HFF-Myc (cell line): ENCODE data around the gene LAPTM4A.
"Not testable (repeated sequence)": the region's sequence is repeated elsewhere in the genome, so short reads cannot be mapped to it uniquely, and the experiment has no call there.

ENCODE experiments used
- DNase-seq: peaks from one replicate; pipeline ENCODE4 v3.0.0-alpha.2; 2011; ENCODE audit warnings: low read depth; ENCODE audit errors: extremely low read depth
- H3K4me3 ChIP-seq: replicated peaks from 2 replicates; pipeline ENCODE4 v1.5.1; 2011; ENCODE audit warnings: low read depth, mild to moderate bottlenecking, control low read depth, low read length
- TF ChIP-seq, protein P1 (sequence below): IDR thresholded peaks from 2 replicates; pipeline ENCODE4 v1.5.1; 2012; ENCODE audit warnings: mild to moderate bottlenecking, low read depth, low read length, control low read depth; ENCODE audit errors: missing control alignments

The LAPTM4A gene

DNA sequence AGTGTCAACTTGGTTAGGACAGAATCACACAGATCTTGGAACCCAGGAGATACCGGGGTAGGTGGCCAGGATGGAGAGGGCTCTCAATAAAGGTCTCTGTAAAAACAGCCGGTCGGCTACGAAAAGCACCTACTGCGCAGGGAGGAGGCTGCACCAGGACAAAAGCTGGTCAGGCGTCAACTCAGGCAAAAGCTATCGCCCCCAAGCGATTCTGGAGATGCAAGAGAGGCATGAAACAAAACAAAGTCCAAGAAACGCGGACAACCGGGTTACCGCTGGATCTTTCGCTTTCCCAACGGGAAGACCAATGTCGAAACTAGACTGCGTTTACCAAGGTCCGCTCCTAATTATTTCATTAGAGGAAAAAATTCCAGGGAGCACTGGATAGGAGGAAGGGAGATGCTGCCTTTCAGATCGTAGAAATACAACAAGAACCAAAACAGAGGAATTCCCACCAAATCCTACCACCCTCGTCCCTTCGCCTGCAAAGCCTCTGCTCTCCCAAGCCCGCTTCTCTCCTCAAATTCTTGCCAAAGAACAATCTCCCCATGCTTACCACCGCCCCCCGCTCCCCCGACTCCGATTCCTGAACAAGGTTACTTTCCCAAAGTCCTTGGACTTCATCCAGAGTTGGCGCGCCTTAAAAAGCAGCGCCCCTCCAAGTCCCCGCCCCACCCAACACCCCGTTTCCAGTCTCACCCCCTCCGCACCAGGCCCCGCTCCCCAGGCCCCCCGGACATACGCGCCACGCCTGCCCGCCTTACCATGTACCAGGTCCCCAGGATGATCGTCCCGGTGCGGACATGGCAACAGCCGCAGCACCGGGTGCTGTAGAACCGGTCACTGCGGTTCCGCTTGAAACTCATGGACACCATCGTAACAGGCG is 539 bp downstream of the LAPTM4A start:
- peak overlapping the region; percentile 67 for H3K4me3 ChIP-seq
- TF ChIP-seq, protein P1, sequence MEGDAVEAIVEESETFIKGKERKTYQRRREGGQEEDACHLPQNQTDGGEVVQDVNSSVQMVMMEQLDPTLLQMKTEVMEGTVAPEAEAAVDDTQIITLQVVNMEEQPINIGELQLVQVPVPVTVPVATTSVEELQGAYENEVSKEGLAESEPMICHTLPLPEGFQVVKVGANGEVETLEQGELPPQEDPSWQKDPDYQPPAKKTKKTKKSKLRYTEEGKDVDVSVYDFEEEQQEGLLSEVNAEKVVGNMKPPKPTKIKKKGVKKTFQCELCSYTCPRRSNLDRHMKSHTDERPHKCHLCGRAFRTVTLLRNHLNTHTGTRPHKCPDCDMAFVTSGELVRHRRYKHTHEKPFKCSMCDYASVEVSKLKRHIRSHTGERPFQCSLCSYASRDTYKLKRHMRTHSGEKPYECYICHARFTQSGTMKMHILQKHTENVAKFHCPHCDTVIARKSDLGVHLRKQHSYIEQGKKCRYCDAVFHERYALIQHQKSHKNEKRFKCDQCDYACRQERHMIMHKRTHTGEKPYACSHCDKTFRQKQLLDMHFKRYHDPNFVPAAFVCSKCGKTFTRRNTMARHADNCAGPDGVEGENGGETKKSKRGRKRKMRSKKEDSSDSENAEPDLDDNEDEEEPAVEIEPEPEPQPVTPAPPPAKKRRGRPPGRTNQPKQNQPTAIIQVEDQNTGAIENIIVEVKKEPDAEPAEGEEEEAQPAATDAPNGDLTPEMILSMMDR, result no peak
- DNase-seq, result peak; percentile 48

DNA sequence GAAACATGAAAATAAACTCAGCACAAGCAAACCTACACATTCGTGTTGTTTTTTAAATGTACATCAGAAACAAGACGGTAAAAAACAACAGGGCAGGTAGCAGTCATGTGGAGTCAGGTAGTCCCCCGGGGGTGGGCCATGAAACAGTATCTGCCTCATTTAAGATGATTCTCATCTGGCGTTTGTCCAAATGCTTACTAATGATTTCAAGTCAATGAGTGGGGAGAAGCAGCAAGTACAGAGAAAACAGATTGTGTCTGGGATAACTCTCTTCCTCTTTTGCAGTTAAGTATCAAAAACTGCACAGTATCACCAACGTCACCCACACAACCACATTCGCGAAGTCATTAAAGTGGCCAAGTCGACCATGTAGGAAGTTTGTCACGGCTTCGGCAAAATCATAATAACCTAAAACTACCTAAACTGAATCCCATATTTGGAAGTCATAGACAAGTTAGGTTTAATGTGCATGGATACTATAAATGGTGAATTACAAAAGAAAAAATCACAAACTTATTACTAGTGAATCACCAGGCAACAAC is 1.3 kb downstream of the LAPTM4A start:
- TF ChIP-seq, protein P1, result no peak

DNA sequence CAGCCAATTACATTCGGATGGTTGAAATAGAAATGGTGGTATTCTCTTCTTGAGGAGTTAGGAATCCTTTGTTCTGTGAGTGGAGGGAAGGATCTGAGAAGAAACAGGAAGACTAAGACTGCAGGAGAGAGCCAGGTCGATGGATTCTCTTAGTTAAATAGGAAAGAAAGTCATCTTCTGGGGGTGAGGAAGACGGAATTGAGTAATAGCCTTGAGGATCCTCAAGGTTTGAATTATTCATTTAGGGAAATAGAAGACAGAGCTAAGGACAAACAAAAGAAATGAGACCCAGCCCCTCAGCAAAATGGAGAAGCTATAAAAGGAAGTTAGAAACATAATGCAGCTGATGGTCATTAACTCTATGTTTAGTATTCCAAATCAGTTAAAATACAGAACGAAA is 1.8 kb downstream of the LAPTM4A start:
- no peak for DNase-seq
- TF ChIP-seq, protein P1, result no peak
- peak overlapping the region; percentile 67 for H3K4me3 ChIP-seq

More for the DNA sequence above, 1.3 kb downstream of the LAPTM4A start:
- peak overlapping the region; percentile 67 for H3K4me3 ChIP-seq
- DNase-seq, result no peak

DNA sequence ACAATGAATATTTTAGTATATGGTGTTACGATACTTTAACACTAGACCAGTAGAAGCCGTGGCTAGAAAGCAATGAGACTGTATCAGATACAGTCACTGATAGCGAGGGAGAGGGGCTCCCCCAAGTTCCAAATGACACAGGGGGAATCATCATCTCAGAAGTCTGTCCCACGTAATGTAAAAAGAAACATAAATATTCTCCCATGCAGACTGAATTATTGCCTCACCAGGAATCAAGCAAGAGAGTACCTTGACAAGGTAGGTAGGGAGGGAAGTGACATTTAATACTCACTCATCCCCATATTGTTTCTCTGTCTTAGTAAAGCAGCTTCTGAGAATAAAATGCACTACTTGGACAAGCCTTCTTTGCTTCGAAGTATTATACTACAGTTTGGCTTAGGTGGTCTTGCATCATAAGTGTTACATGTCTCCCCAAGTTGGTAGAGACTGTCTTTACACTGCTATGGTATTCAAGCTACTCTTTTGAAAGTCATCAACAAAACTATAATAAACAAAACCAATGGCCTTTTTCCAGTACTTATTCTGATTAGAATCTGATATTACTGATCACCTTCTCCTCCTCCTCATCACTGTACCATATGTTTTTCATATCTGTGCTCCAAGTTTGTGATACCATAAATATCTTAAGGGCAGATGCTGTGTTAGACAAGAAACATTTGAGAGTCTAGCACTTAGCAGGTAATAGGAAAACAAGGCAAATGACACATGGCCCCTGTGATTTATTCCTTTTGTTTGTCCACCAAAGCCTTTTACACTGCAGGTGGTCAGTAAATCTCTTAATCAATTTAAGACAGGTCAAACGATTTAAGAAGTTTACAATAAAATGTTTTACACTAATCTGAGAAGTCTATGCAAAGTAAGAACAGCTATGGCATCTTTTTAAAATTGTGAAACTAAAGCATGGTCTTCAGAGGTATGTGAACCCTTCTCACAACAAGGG is 2.7 kb downstream of the LAPTM4A start:
- TF ChIP-seq, protein P1, result no peak
- peak overlapping the region; percentile 67 for H3K4me3 ChIP-seq

DNA sequence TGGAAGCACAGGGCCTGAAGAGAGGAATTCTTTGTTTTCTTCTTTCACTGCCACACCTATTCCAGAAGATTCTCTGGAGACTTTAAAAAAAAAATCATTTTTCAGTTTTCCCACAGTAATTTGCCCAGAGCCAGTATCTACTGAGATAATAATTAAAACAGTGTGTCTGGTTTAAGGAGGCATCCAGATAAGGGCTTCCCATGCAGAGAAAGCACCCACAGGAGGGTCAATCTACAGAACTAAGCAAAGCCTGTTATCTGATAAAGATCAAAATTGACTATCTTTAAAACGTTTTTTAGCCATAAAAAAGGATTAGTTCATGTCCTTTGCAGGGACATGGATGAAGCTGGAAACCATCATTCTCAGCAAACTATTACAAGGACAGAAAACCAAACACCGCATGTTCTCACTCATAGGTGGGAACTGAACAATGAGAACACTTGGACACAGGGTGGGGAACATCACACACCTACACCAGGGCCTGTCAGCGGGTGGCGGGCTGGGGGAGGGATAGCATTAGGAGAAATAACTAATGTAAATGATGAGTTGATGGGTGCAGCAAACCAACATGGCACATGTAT is 5.6 kb downstream of the LAPTM4A start:
- not testable (repeated sequence) for DNase-seq, H3K4me3 ChIP-seq

More for the DNA sequence above, 2.7 kb downstream of the LAPTM4A start:
- DNase-seq, result no peak

DNA sequence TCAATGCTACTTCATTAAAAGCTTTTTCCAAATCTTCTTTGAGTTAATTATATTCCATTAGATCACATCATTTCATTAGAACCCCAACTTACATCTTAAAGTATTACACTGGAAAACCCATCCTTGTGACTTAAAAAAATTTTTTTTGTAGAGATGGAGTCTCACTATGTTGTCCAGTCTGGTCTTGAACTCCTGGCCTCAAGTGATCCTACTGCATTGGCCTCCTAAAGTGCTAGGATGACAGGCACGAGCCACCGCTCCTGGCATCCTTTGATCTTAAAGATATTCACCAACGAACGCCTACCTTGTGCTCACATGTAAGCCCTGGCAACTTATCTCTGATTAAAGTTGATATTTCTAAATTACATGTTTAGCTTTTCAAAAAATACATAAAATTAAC is 6.7 kb downstream of the LAPTM4A start:
- H3K4me3 ChIP-seq, result no peak overlapping the region
- TF ChIP-seq, protein P1, result no peak
- no peak for DNase-seq
